GM18505 (cell line): Measurements from ENCODE around the gene TPCN1.

Experiments
- ATAC-seq: cut with Tn5 transposase; IDR thresholded peaks from one replicate; pipeline ENCODE4 v1.9.1; 2021; ENCODE audit not compliant: unreplicated experiment
- POLR2A ChIP-seq: IDR thresholded peaks from 4 replicates; pipeline ENCODE4 v1.6.1; 2011; ENCODE audit warnings: borderline replicate concordance; ENCODE audit not compliant: insufficient read depth, insufficient read length; ENCODE audit errors: extremely low read depth

The TPCN1 gene

GRCh38 chr12:113302466-113302865 lies 81.2 kb downstream of the TPCN1 start:
- no peak for TF ChIP-seq POLR2A
- no peak for ATAC-seq

- ATAC-seq, result no peak
- TF ChIP-seq POLR2A, result no peak
Measured at GRCh38 chr12:113302886-113303640, 81.8 kb downstream of the TPCN1 start.

GRCh38 chr12:113305281-113305856 lies 84.1 kb downstream of the TPCN1 start:
- no peak for TF ChIP-seq POLR2A
- no peak for ATAC-seq

GRCh38 chr12:113306382-113306781 lies 85.1 kb downstream of the TPCN1 start:
- TF ChIP-seq POLR2A, result no peak
- no peak for ATAC-seq

GRCh38 chr12:113310489-113310888 lies 89.2 kb downstream of the TPCN1 start:
- ATAC-seq, result no peak
- no peak for TF ChIP-seq POLR2A

- no peak for ATAC-seq
- TF ChIP-seq POLR2A, result no peak
Measured at GRCh38 chr12:113314121-113314529, 92.9 kb downstream of the TPCN1 start.

GRCh38 chr12:113315358-113315757 lies 94.1 kb downstream of the TPCN1 start:
- ATAC-seq, result no peak
- TF ChIP-seq POLR2A, result no peak

- no peak for ATAC-seq
- no peak for TF ChIP-seq POLR2A
Measured at GRCh38 chr12:113316155-113316554, 94.9 kb downstream of the TPCN1 start.

GRCh38 chr12:113317122-113317521 lies 95.9 kb downstream of the TPCN1 start:
- no peak for TF ChIP-seq POLR2A
- no peak for ATAC-seq

GRCh38 chr12:113318046-113318656 lies 96.9 kb downstream of the TPCN1 start:
- no peak for TF ChIP-seq POLR2A
- no peak for ATAC-seq

- TF ChIP-seq POLR2A, result no peak
- ATAC-seq, result no peak
Measured at GRCh38 chr12:113318900-113319628, 97.8 kb downstream of the TPCN1 start.

- no peak for TF ChIP-seq POLR2A
Measured at GRCh38 chr12:113320401-113320800, 99.1 kb downstream of the TPCN1 start.

GRCh38 chr12:113322343-113322742 lies 101.1 kb downstream of the TPCN1 start:
- no peak for ATAC-seq
- TF ChIP-seq POLR2A, result no peak

More at GRCh38 chr12:113320401-113320800, 99.1 kb downstream of the TPCN1 start:
- no peak for ATAC-seq
